IMR-90 (cell line): ENCODE data around the gene DCAF6. TPM values are rescaled to one million over a fixed set of nuclear protein-coding genes. Genes with fewer than 3 reads are reported as not detected.
A peak's percentile ranks its signal among the peaks of the same experiment; 100 is the strongest.

Experiments used
- ATAC-seq: fragments of 200-7000 bp; cut with Tn5 transposase; 2 replicates; pipeline ENCODE4 v1.9.1; 2020; ENCODE audit warnings: low read depth, mild to moderate bottlenecking, moderate library complexity
- BruUV-seq: library from RNA; stranded (reverse); fragments of 400-500 nt; replicated peaks from 2 replicates; lab custom pipeline; 2021; lab: Mats Ljungman, UMichigan
- CTCF ChIA-PET: fragments of 300-600 bp; formaldehyde crosslinking; extraction: SDS; loops from one replicate; lab custom pipeline; 2021; ENCODE audit warnings: antibody characterized with exemption; lab: Yijun Ruan, JAX
- POLR2A ChIA-PET: fragments of 300-600 bp; sonication (Branson Sonifier 250); formaldehyde crosslinking; loops from one replicate; lab custom pipeline; 2022; ENCODE audit warnings: antibody characterized with exemption; ENCODE audit not compliant: unreplicated experiment; lab: Charles Lee
- DNase-seq: peaks from one replicate; pipeline ENCODE4 v3.0.0; 2013
- H2AFZ ChIP-seq: replicated peaks from 2 replicates; pipeline ENCODE3; 2013; ENCODE audit warnings: low read length, mild to moderate bottlenecking; ENCODE audit not compliant: poor library complexity
- H2AK5ac ChIP-seq: 2 replicates; pipeline ENCODE4 v1.6.1; 2013; ENCODE audit warnings: low read depth, low read length, inconsistent platforms
- H2AK9ac ChIP-seq: replicated peaks from 2 replicates; pipeline ENCODE3; 2013; ENCODE audit warnings: mild to moderate bottlenecking, low read depth, low read length, moderate library complexity; ENCODE audit not compliant: poor library complexity
- H2BK120ac ChIP-seq: 2 replicates; pipeline ENCODE4 v1.6.1; 2013; ENCODE audit warnings: low read depth, low read length, inconsistent platforms
- H2BK15ac ChIP-seq: 3 replicates; pipeline ENCODE4 v1.6.1; 2013; ENCODE audit warnings: low read depth, low read length, inconsistent platforms
- H2BK20ac ChIP-seq: 2 replicates; pipeline ENCODE4 v1.6.1; 2013; ENCODE audit warnings: low read depth, mild to moderate bottlenecking, inconsistent platforms, low read length, moderate library complexity
- H2BK5ac ChIP-seq: 2 replicates; pipeline ENCODE4 v1.6.1; 2013; ENCODE audit warnings: mild to moderate bottlenecking, low read depth, low read length, inconsistent platforms; ENCODE audit not compliant: poor library complexity, severe bottlenecking
- H3K14ac ChIP-seq: replicated peaks from 2 replicates; pipeline ENCODE4 v1.6.1; 2013; ENCODE audit warnings: low read depth, low read length, inconsistent platforms
- H3K18ac ChIP-seq: 2 replicates; pipeline ENCODE4 v1.6.1; 2013; ENCODE audit warnings: low read depth, low read length, control low read depth
- H3K23ac ChIP-seq: 2 replicates; pipeline ENCODE4 v1.6.1; 2013; ENCODE audit warnings: low read depth, low read length, inconsistent platforms
- H3K27ac ChIP-seq: 2 replicates; pipeline ENCODE4 v1.5.1; 2013; ENCODE audit warnings: mild to moderate bottlenecking, control low read depth, low read length; ENCODE audit not compliant: insufficient read depth
- H3K27me3 ChIP-seq: 2 replicates; pipeline ENCODE4 v1.6.1; 2013; ENCODE audit warnings: low read length; ENCODE audit not compliant: control insufficient read depth, insufficient read depth
- H3K36me3 ChIP-seq: 2 replicates; pipeline ENCODE4 v1.6.1; 2013; ENCODE audit warnings: low read length, mixed read lengths; ENCODE audit not compliant: control insufficient read depth, insufficient read depth
- H3K4ac ChIP-seq: 2 replicates; pipeline ENCODE4 v1.6.1; 2013; ENCODE audit warnings: low read depth, low read length, inconsistent platforms
- H3K4me1 ChIP-seq: 2 replicates; pipeline ENCODE4 v1.6.1; 2013; ENCODE audit warnings: low read length, mixed read lengths; ENCODE audit not compliant: control insufficient read depth, insufficient read depth
- H3K4me2 ChIP-seq: 2 replicates; pipeline ENCODE4 v1.6.1; 2013; ENCODE audit warnings: low read depth, mild to moderate bottlenecking, control low read depth, low read length, moderate library complexity
- H3K4me3 ChIP-seq: 2 replicates; pipeline ENCODE4 v1.5.1; 2013; ENCODE audit warnings: low read depth, mild to moderate bottlenecking, control low read depth, low read length, moderate library complexity; ENCODE audit not compliant: insufficient read depth
- H3K56ac ChIP-seq: 2 replicates; pipeline ENCODE4 v1.6.1; 2013; ENCODE audit warnings: low read length, inconsistent platforms; ENCODE audit not compliant: insufficient read depth; ENCODE audit errors: extremely low read depth
- H3K79me1 ChIP-seq, 2 experiments: 2 replicates each; pipeline ENCODE4 v1.6.1; 2013; ENCODE audit warnings: low read length in 2 of 2, inconsistent platforms in 1 of 2, low read depth in 1 of 2
- H3K9ac ChIP-seq: 2 replicates; pipeline ENCODE4 v1.6.1; 2013; ENCODE audit warnings: low read depth, low read length, control low read depth
- H3K9me1 ChIP-seq: 2 replicates; pipeline ENCODE4 v1.6.1; 2013; ENCODE audit warnings: low read length, inconsistent platforms; ENCODE audit not compliant: insufficient read depth
- H3K9me3 ChIP-seq: 2 replicates; pipeline ENCODE4 v1.6.1; 2013; ENCODE audit warnings: low read length; ENCODE audit not compliant: control insufficient read depth, insufficient read depth
- H4K20me1 ChIP-seq: 2 replicates; pipeline ENCODE4 v1.6.1; 2013; ENCODE audit warnings: low read length, inconsistent platforms; ENCODE audit not compliant: insufficient read depth
- H4K5ac ChIP-seq: 2 replicates; pipeline ENCODE4 v1.6.1; 2013; ENCODE audit warnings: mild to moderate bottlenecking, low read depth, low read length, control low read depth
- H4K8ac ChIP-seq, 2 experiments: 2 replicates each; pipeline ENCODE4 v1.6.1; 2013; ENCODE audit warnings: low read depth in 2 of 2, low read length in 2 of 2, control low read depth in 1 of 2, inconsistent platforms in 1 of 2
- H4K91ac ChIP-seq: 2 replicates; pipeline ENCODE4 v1.6.1; 2013; ENCODE audit warnings: low read depth, low read length, inconsistent platforms; ENCODE audit not compliant: insufficient read depth
- CHD1 ChIP-seq: IDR thresholded peaks from 2 replicates; pipeline ENCODE4 v1.6.1; 2012; ENCODE audit warnings: low read depth, low read length, improper control_type of control experiment
- FOS ChIP-seq: fragments of 150-350 bp; IDR thresholded peaks from 2 replicates; pipeline ENCODE4 v1.6.1; 2016; ENCODE audit warnings: low read depth, low read length
- WGBS, 2 experiments: methylation state at CpG; one replicate each; pipeline versions ENCODE4 v1.1.5 to v1.1.7; 2013; ENCODE audit warnings: missing lambda C conversion rate in 2 of 2; ENCODE audit not compliant: insufficient read length in 1 of 2; ENCODE audit errors: extremely low coverage in 2 of 2; 5-methylcytosine and 5-hydroxymethylcytosine counted together
- dilution Hi-C: fragments of 300-500 bp; cut with HindIII; formaldehyde crosslinking; loops from one replicate; pipeline ENCODE4 v1.14.3; 2018; ENCODE audit warnings: low sequenced_read_pairs; ENCODE audit not compliant: unreplicated experiment
- in situ Hi-C: fragments of 300-500 bp; cut with MboI; formaldehyde crosslinking; loops from 3 replicates; pipeline ENCODE4 v1.14.3; 2019; ENCODE audit warnings: low sequenced_read_pairs, inconsistent platforms, mixed read lengths
- intact Hi-C: fragments of 100-400 bp; cut with micrococcal nuclease; formaldehyde crosslinking; loops from 2 replicates; pipeline ENCODE4 v1.10.0; 2022
- polyA plus RNA-seq, 3 experiments: library from polyadenylated mRNA; depleted of rRNA; stranded (reverse); fragments of >200 nt; gene quantifications; 2 replicates each; pipeline ENCODE4 v1.2.3, GENCODE V29; 2012; ENCODE audit warnings: low replicate concordance in 1 of 3
- total RNA-seq: library from RNA; depleted of rRNA; stranded (reverse); fragments of >200 nt; gene quantifications from 2 replicates; pipeline ENCODE4 v1.2.3, GENCODE V29; 2012

Gene DCAF6
- total and polyA plus RNA-seq, 2 of the 4 experiments (the other 2 are of a cell fraction), result 60.4 to 88.7 TPM

- Histone ChIP-seq H3K4me3 (no peak overlapping the region), H3K4me1 (peaks cover 2% of the 10 kb centered on the region), H4K5ac (no peak overlapping the region), H3K23ac (no peak overlapping the region), H3K56ac (no peak overlapping the region; the same call in 1 of the 2 replicates), H3K9ac (no peak overlapping the region), H2BK20ac (no peak overlapping the region), H2AFZ (no peak overlapping the region), H2AK5ac (no peak overlapping the region), H2BK15ac (no peak overlapping the region), H3K9me1 (peaks cover 6% of the 10 kb centered on the region; the same call in 1 of the 2 replicates), H4K91ac (no peak overlapping the region), H3K9me3 (no peaks in the 10 kb centered on the region), H3K4ac (no peak overlapping the region), H3K4me2 (no peak overlapping the region), H3K18ac (no peak overlapping the region), H3K36me3 (peaks cover 7% of the 10 kb centered on the region), H3K27ac (no peak overlapping the region), H4K20me1 (peaks cover 11% of the 10 kb centered on the region; the same call in 1 of the 2 replicates), H4K8ac (no peak overlapping the region), H3K27me3 (no peaks in the 10 kb centered on the region), H3K79me1 (peaks cover 28 to 38% of the 10 kb centered on the region in 2 experiments), H2BK120ac (no peak overlapping the region), H3K14ac (no peak overlapping the region), H2AK9ac (no peak overlapping the region), H2BK5ac (no peak overlapping the region)
- TF ChIP-seq FOS, result 0 out of 2 replicates have a peak, but pooled peaks have one; percentile 29
- no peak for TF ChIP-seq CHD1
- dilution Hi-C loops (no loop called here), in situ Hi-C loops (no loop called here), intact Hi-C loops (no loop called here)
- CTCF ChIA-PET, result no interaction called here
- DNase-seq, result peak; percentile 55
- POLR2A ChIA-PET, result no interaction called here
- no CpG with 5 or more reads among the region's 3 CpGs for WGBS, 2 experiments
- no peak for ATAC-seq
- BruUV-seq, result no TSS peak
These were observed 50.7 kb downstream of the DCAF6 start for GRCh38 chr1:167987174-167987573.
